Breast epithelium (tissue), 3 donors: ENCODE results near the gene AAMP.

Experiments
- POLR2A ChIP-seq: fragments of 450-650 bp; IDR thresholded peaks from one replicate; pipeline ENCODE4 v1.6.1; 2016; ENCODE audit warnings: antibody characterized with exemption, mild to moderate bottlenecking, moderate library complexity
- POLR2AphosphoS5 ChIP-seq, 3 donors: sonication (generic); formaldehyde crosslinking; IDR thresholded peaks; one replicate each; pipeline ENCODE4 v1.6.1; 2017; ENCODE audit warnings: antibody characterized with exemption in 3 of 3
- TF ChIP-seq, protein P1 (sequence below), 3 donors: fragments of 450-650 bp; IDR thresholded peaks; one replicate each; pipeline ENCODE4 v1.5.1; 2016 to 2017; ENCODE audit warnings: antibody characterized with exemption in 3 of 3, mild to moderate bottlenecking in 3 of 3, moderate library complexity in 3 of 3

DNA sequence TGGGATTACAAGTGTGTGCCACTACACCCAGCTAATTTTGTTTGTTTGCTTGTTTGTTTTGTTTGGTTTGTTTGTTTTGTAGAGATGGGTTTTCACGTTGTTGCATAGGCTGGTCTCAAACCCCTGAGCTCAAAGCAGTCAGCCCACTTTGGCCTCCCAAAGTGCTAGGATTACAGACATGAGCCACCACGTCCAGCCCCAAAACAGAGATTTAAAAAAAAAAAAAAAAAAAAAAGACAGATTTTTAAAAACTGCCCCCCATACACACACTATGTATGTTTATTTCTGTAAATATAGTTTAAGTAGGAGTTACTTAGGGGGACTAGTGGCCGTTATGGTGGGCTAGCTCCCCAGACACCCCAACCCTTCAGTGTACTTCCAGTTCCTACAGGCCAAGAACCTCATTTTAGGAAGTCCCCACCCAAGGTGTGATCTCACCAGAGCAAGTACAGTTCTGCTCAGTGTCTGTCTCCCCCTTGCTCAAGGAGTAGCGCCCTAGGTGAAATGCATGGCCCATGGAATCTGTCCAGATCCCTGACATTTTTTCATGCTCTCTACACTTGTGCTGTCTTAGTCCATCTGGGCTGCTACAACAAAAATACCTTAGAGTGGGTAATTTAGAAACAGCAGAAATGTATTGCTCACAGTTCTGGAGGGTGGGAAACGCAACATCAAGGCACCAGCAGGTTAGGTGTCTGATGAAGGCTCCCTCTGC lies 23.9 kb upstream of the AAMP start:
- TF ChIP-seq, protein P1, sequence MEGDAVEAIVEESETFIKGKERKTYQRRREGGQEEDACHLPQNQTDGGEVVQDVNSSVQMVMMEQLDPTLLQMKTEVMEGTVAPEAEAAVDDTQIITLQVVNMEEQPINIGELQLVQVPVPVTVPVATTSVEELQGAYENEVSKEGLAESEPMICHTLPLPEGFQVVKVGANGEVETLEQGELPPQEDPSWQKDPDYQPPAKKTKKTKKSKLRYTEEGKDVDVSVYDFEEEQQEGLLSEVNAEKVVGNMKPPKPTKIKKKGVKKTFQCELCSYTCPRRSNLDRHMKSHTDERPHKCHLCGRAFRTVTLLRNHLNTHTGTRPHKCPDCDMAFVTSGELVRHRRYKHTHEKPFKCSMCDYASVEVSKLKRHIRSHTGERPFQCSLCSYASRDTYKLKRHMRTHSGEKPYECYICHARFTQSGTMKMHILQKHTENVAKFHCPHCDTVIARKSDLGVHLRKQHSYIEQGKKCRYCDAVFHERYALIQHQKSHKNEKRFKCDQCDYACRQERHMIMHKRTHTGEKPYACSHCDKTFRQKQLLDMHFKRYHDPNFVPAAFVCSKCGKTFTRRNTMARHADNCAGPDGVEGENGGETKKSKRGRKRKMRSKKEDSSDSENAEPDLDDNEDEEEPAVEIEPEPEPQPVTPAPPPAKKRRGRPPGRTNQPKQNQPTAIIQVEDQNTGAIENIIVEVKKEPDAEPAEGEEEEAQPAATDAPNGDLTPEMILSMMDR (IDR thresholded peaks at IDR 0.05) = no peak
- TF ChIP-seq POLR2A (no peak), POLR2AphosphoS5 (IDR thresholded peaks at IDR 0.05) (no peak)
